ENCODE results near the gene OTOP2.

The OTOP2 gene

GRCh38 chr17:74917430-74917829 lies 6.6 kb upstream of the OTOP2 start:
- CTCF ChIA-PET: no interaction called here

GRCh38 chr17:74918906-74919305 lies 5.2 kb upstream of the OTOP2 start:
- CTCF ChIA-PET: interaction anchor here (0.6 to 1.3 kb wide), 3 partner anchors 39 to 404 kb away, joined by 3 to 5 read pairs (median 4); no protein-coding TSS in a partner anchor
- POLR2A ChIA-PET: interaction anchor here (0.9 to 1.2 kb wide), 2 partner anchors 68 to 94 kb away, joined by 3 to 4 read pairs; partner anchors contain the start of genes CDR2L and MRPL58
- no peak for TF ChIP-seq HDGF (IDR thresholded peaks at IDR 0.05; ENCODE audit: borderline replicate concordance)
- no peak for TF ChIP-seq LEF1 (IDR thresholded peaks at IDR 0.05; ENCODE audit: borderline replicate concordance)
- TF ChIP-seq BHLHE40 (IDR thresholded peaks at IDR 0.05; ENCODE audit: borderline replicate concordance): no peak
- TF ChIP-seq NFRKB (IDR thresholded peaks at IDR 0.05): no peak
- no peak for TF ChIP-seq FOXK2 (IDR thresholded peaks at IDR 0.05)
- TF ChIP-seq L3MBTL2 (conservative IDR thresholded peaks at IDR 0.05): no peak
- TF ChIP-seq ARNT (IDR thresholded peaks at IDR 0.05): no peak
- no peak for TF ChIP-seq ZNF384 (IDR thresholded peaks at IDR 0.05)
- TF ChIP-seq TARDBP (IDR thresholded peaks at IDR 0.05): no peak
- TF ChIP-seq ELF4 (IDR thresholded peaks at IDR 0.05): no peak
- no peak for TF ChIP-seq CTBP1 (IDR thresholded peaks at IDR 0.05; ENCODE audit: borderline replicate concordance)
- DNase-seq (ENCODE audit: extremely low spot score): no peak

More at GRCh38 chr17:74917430-74917829, 6.6 kb upstream of the OTOP2 start:
- TF ChIP-seq PKNOX1 (IDR thresholded peaks at IDR 0.05) (no peak), CTBP1 (IDR thresholded peaks at IDR 0.05; ENCODE audit: borderline replicate concordance) (no peak), NFRKB (IDR thresholded peaks at IDR 0.05) (no peak), SUZ12 (IDR thresholded peaks at IDR 0.05) (no peak), FOXM1 (IDR thresholded peaks at IDR 0.05; ENCODE audit: borderline replicate concordance) (no peak)
- no peak for DNase-seq (ENCODE audit: extremely low spot score)
- POLR2A ChIA-PET: no interaction called here

GRCh38 chr17:74919440-74920305 lies 4.4 kb upstream of the OTOP2 start:
- DNase-seq (ENCODE audit: extremely low spot score): no peak
- ChIA-PET CTCF (interaction anchor here (0.5 to 1.3 kb wide), 3 partner anchors 38 to 128 kb away, joined by 4 to 5 read pairs (median 4); partner anchors contain the start of gene FDXR), POLR2A (interaction anchor here (0.9 to 1.9 kb wide), 3 partner anchors 47 to 351 kb away, joined by 3 to 6 read pairs (median 3); partner anchors contain the start of genes MIF4GD and MRPL58)
- TF ChIP-seq BHLHE40 (IDR thresholded peaks at IDR 0.05; ENCODE audit: borderline replicate concordance): no peak
- no peak for TF ChIP-seq ZNF384 (IDR thresholded peaks at IDR 0.05)
- no peak for TF ChIP-seq TARDBP (IDR thresholded peaks at IDR 0.05)
- TF ChIP-seq CTBP1 (IDR thresholded peaks at IDR 0.05; ENCODE audit: borderline replicate concordance): no peak
- TF ChIP-seq ARNT (IDR thresholded peaks at IDR 0.05): no peak
- TF ChIP-seq NFRKB (IDR thresholded peaks at IDR 0.05): no peak
- no peak for TF ChIP-seq FOXK2 (IDR thresholded peaks at IDR 0.05)
- TF ChIP-seq SP1 (IDR thresholded peaks at IDR 0.05): no peak
- TF ChIP-seq FOXA1 (IDR thresholded peaks at IDR 0.05): no peak
- no peak for TF ChIP-seq L3MBTL2 (conservative IDR thresholded peaks at IDR 0.05)
- no peak for TF ChIP-seq SUZ12 (IDR thresholded peaks at IDR 0.05)

GRCh38 chr17:74920306-74920620 lies 3.8 kb upstream of the OTOP2 start:
- ChIA-PET CTCF (no interaction called here), POLR2A (interaction anchor here (0.9 to 1.9 kb wide), 2 partner anchors 47 to 350 kb away, joined by 3 to 6 read pairs; partner anchors contain the start of gene MIF4GD)
- TF ChIP-seq ARNT (IDR thresholded peaks at IDR 0.05) (no peak), SUZ12 (IDR thresholded peaks at IDR 0.05) (no peak), NFRKB (IDR thresholded peaks at IDR 0.05) (no peak), SP1 (IDR thresholded peaks at IDR 0.05) (no peak), PKNOX1 (IDR thresholded peaks at IDR 0.05) (no peak), FOXK2 (IDR thresholded peaks at IDR 0.05) (no peak), ZNF384 (IDR thresholded peaks at IDR 0.05) (no peak), L3MBTL2 (conservative IDR thresholded peaks at IDR 0.05) (no peak), TARDBP (IDR thresholded peaks at IDR 0.05) (no peak), ELF4 (IDR thresholded peaks at IDR 0.05) (no peak)
- DNase-seq (ENCODE audit: extremely low spot score): no peak

- DNase-seq (ENCODE audit: extremely low spot score): no peak
- ChIA-PET POLR2A (interaction anchor here (0.9 to 1.9 kb wide), 2 partner anchors 47 to 350 kb away, joined by 3 to 6 read pairs; partner anchors contain the start of gene MIF4GD), CTCF (interaction anchor here (0.9 to 1.0 kb wide), 2 partner anchors 40 to 194 kb away, joined by 3 to 4 read pairs; no protein-coding TSS in a partner anchor)
- TF ChIP-seq ARNT (IDR thresholded peaks at IDR 0.05) (no peak), CTBP1 (IDR thresholded peaks at IDR 0.05; ENCODE audit: borderline replicate concordance) (no peak), ZNF384 (IDR thresholded peaks at IDR 0.05) (no peak), SP1 (IDR thresholded peaks at IDR 0.05) (no peak), L3MBTL2 (conservative IDR thresholded peaks at IDR 0.05) (no peak), NFRKB (IDR thresholded peaks at IDR 0.05) (no peak), FOXK2 (IDR thresholded peaks at IDR 0.05) (no peak), FOXM1 (IDR thresholded peaks at IDR 0.05; ENCODE audit: borderline replicate concordance) (no peak), HDGF (IDR thresholded peaks at IDR 0.05; ENCODE audit: borderline replicate concordance) (no peak), BHLHE40 (IDR thresholded peaks at IDR 0.05; ENCODE audit: borderline replicate concordance) (no peak), ELF4 (IDR thresholded peaks at IDR 0.05) (no peak), TARDBP (IDR thresholded peaks at IDR 0.05) (no peak), LEF1 (IDR thresholded peaks at IDR 0.05; ENCODE audit: borderline replicate concordance) (no peak), SUZ12 (IDR thresholded peaks at IDR 0.05) (no peak), PKNOX1 (IDR thresholded peaks at IDR 0.05) (no peak), FOXA1 (IDR thresholded peaks at IDR 0.05) (no peak)
These were observed 3.4 kb upstream of the OTOP2 start for GRCh38 chr17:74920642-74921025.
